UCSD-AML1 (cell line): ENCODE measurements around the gene ERICH3.

ENCODE experiments used
- DNase-seq: peaks from one replicate; lab custom pipeline; 2025; ENCODE audit not compliant: unreplicated experiment; lab: John Stamatoyannopoulos, UW

ERICH3 gene

DNA sequence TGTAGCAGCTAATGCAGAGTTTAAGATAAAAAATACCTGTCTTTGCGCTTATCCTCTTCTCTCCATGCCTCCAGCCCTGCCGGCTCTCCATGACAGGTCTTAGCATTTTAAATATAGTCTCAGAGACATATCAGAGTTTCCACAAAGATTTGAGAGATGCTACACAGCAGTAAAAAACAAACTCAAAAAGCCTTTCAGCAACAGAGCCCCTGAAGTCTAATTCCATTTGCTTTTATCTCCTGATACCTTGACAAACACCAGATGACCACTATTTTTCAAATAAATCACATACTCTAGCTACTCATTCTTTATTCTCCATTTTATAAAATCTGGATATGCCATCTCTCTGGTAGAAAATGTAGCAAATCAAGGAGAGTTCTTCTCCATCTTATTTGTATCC, 81.6 kb downstream of the ERICH3 start:
- no peak for DNase-seq

DNA sequence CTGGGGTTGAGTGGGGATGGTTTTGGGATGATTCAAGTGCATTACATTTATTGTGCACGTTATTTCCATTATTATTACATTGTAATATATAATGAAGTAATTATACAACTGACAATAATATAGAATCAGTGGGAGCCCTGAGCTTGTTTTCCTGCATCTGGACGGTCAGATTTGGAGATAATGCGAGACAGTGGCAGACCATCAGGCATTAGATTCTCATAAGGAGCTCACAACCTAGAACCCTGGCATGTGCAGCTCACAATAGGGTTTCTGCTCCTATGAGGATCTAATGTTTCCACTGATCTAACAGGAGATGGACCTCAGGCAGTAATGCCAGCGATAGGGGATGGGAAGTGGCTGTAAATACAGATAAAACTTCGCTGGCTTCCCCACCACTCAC, 83.3 kb downstream of the ERICH3 start:
- DNase-seq, result no peak

DNA sequence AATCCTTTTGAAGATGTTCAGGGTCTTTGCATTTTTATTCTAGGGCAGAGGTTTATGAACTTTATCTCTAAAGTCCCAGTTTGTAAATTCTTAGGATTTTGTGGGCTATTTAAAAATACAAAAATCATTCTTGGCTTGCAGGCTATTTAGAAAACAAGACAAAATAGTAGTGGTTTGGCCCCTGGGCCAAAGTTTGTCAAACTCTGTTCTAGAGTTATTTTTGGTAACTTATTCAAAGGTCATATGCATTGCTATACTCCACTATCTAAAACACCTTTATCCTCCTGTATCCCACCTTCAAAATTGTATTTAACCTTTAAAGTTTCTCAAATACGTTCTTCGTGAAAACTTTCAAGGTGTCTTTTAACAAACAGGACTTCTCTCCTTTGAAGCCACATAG, 85.7 kb downstream of the ERICH3 start:
- no peak for DNase-seq

DNA sequence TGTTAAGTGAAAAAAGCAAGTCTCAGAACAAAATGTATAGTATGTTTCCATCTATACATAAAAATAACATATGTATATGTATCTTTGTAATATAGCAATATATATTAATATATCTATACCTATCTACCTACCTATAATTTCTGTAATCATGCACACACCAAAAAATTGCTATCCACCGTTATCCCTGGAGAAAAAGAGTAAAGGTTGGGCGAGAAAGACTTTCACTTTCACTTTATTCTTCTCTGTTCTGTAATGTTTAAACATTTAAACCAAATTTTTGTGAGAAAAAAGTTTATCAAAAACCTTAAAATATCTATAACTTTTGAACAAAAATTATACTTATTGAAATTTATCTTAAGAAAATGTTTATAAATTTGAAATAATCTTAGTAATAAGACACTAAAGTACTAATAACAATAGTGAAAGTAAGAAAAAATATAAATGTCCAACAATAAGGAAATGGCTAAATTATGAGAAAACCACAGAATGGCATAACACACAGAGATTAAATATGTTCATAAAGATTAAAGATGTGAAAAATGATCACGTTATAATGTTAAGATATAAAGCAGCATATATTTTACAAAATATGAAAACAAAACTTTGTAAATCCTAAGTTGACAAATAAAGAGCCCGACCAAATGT, 87.2 kb downstream of the ERICH3 start:
- DNase-seq, result no peak

DNA sequence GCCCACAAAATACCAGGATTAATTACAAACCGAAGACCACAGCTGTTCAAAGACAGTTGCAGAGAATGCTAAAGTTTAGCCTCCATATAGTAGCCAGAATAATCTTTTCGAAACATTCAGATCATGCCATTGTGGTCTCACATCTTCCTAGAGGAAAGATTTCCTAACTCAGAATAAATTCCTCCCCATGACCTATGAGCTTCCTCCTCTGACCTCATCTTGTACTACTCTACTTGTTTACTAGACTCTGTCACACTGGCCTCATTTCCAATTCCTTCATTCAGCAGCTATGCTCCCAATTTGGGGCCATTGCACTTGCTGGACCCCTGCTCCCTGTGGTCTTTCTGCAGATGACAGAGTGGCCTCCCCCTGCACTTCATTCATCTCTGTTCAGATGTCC, 89.4 kb downstream of the ERICH3 start:
- DNase-seq, result no peak

DNA sequence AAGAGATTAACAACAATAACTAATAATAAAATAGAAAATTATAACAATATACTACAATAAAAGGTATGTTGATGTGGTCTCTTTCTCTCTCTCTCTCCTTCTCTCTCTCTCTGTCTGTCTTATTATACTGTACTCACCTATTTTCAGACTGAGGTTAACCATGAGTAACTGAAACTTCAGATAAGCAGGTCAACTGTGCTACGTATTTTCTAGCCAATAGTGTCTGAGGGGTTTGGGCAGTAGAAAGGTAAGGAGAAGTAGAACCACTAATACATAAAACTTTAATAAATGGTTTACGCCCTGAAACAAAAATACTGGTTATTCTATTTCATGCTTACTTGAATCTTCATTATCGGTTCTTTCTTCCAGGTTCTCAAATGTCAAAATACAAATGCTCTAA, 90.2 kb downstream of the ERICH3 start:
- no peak for DNase-seq

DNA sequence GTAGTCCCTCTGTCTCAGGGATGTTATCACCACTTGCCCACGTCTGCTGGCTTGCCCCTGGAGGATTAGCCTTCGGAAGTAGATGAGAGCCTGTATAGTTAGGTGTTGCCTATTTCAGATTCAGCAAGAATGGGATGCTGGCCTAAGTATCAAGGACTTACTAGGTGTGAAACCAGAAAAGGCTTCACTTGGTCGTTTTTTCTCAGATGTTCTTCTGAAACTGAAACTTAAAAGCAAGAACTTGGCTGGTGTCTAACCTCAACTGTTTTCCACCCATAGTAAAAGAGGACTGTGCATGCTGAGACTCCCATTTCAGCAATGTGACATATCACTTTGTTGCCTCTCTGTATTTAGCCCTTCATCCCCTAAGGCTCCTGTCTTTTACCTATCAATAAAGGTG, 94.2 kb downstream of the ERICH3 start:
- DNase-seq, result no peak

DNA sequence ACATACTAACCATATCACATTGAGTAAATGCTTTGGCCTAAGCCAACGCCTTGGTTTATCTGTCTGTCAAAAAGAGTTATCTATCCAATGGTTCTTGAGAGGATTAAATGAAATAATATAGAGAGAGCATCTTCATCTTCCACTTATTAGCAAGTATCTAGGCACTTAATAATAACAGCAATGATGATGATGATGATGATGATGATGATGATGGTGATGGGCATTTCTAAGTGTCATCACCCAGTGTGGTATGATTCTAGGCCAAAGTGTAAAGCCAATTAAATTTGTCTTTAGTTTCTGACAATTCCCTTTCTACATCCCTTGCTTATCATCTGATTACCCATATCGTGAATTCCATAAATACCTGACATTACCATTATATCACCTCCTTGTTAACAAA, 95.5 kb downstream of the ERICH3 start:
- DNase-seq, result no peak

DNA sequence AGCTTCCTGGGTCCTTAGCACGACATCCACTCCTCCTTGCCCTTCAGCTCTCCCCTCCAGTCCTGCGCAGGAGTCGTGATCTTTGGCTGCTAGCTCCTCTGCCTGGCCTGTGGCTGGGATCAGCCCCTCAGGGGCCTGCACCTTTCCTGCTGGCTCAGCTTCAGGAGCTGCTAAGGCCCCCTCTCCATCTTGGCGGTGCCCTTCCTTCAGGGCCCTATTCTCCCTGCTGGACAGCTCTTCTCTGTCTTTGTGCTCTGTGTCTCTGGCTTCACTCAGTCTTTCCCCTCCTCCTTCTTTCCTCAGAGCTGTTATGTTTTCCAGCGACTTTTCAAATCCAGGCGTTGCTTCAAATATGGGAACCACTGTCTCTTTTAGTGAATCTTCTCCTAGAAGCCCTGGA, 101.7 kb downstream of the ERICH3 start:
- no peak for DNase-seq

DNA sequence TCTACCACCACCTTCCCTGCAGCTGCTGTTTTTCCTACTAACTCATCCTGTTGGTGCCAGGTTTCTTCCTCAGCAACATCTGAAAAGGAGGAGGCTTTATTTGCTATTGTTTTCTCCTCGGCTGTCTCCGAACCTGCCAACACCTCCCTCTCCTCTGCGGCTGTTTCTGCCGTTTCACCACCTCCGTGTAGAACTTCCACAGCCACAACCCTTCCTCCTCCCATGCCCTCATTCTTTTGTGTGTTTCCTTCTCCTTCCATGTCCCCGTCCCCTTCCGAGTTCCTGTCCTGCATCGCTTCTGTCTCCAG, 102.1 kb downstream of the ERICH3 start:
- DNase-seq, result no peak

DNA sequence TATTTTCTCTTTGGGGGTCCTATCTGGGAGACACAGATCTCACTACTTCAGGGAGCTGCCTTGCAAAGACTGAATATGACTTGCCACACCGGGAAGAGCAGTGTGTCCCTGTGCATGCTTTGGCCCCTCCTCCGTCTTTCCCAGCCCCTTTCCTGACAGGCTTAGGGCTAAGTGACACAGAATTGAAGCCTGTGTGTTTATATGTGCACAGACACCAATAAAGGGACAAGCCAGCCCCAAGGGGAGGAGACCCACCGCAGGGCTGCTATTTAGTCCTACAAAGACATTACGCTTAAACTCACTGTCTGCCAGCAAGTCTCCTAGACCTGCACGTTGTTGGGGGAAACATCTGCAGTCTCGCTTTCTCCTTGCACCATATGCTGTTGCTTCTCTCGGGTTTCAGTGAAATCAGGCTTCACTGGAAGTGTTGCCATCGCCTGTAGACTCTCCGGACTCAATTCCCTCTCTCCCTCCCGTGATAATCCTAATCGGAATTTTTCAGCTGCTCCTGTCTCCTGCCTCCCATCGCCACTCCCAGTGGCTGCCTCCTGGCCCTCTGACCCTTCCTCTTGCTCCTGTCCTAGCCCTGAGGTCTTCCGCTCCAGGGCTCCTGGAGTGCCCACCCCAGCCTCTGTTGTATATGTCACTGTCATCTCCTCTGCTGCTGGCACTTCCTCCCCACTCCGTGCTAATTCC, 102.6 kb downstream of the ERICH3 start:
- DNase-seq, result no peak

DNA sequence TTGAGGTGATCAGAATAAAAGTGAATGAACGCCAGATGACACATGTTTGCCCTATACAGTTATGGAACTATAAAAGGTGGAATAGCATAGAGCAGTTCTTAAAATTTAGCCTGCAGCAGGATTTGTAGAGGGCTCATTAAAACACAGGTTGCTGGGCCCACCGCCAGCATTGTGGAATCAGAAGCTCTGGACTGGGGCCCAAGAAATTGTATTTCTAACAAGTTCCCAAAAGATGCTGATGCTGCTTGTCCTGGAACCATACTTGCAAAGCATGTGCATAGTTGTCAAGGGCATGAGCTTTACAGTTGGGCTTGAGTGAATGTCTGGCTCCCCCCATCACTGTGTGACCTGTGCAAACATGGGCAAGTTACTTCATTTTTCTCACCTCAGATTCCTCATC, 123.7 kb downstream of the ERICH3 start:
- no peak for DNase-seq

DNA sequence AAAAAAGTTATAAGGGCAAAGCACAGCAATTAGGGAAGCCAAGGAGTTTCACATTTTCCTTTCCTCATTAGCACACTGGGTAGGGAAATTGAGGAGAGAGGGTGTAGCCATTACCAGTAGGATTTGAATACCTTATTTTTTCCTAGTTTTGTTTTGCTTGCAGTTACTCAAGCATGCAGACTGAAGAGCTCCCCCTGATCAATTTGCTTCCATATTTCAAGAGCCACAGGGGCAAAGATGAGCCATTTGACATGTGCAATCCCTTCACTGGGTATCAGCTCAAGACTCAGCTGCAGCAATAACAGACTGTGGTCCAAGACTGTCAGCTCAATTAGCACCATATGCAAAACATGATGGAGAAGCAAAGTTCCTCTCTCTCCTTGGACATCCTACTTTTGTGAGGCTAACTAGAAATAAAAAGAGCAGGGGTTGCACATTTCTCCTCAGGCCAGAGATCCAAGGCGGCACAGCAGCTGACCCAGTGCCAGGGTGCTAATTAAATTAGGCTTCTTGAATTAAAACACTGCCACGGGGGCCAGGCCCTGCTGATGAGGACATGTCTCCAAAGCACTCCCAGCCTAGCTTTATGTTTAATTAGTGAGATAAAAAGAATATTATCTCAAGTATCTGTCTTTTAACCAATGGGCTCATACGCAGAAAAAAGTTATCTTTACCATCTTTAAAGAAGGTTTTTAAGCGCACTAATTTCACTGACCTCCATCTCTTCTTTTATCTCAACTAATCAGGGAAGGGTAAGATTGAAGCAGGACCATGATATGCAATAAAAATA, 124.4 kb downstream of the ERICH3 start:
- DNase-seq, result no peak

DNA sequence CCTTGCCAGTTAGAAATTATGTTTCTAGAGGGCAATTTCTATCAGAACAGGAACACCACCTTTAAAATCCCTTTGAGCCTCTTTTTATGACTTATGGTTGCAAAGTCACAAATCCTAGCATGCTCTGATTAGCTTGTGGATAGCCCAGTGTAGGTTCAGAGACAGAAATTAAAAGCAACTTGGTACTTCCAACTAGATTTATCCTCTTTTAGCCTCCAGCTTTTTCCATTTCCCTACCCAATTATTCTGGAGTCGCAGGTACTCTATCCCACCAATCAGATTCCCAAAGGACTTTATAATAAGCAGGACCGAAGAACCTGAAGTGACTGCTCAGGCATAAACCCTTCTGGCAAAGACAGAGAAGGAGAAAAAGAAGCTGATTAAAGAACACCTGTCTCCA, 127.8 kb downstream of the ERICH3 start:
- DNase-seq, result no peak

DNA sequence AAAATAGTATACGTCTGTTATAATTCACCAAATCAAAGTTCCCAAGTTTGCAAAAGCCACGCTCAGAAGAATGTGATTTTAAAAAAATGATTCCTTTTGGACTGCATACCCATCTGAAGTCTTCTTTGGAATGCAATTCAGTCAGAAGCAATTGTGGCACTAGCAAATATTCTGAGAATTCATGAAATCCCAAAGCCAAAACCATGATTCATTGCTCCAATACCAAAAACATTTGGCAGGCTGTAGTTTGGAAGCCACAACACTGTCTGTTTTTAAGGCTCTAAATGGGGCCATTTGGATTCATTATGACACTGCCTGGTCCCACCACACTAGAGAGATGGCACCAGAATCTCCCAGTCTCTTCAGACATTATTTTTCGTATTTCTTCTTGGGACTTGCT, 139.4 kb downstream of the ERICH3 start:
- no peak for DNase-seq

DNA sequence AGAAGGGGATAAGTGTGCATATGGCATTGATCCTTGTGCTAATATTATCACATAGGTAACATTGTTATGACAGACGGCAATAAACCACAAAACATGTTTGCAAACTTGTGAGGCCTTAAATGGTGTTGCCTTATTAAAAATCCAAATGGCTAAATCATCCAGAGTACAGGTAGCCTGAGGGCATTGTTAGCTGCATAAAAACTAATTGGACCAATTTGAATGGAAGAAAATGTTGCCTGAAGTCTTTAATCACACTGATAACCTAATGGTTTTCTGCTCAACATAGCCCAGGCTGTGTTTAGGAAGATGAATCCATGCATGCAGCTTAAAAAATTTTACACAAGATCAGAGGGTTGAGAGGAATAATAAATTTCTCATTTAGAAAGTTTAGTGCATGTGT, 141.8 kb downstream of the ERICH3 start:
- no peak for DNase-seq

DNA sequence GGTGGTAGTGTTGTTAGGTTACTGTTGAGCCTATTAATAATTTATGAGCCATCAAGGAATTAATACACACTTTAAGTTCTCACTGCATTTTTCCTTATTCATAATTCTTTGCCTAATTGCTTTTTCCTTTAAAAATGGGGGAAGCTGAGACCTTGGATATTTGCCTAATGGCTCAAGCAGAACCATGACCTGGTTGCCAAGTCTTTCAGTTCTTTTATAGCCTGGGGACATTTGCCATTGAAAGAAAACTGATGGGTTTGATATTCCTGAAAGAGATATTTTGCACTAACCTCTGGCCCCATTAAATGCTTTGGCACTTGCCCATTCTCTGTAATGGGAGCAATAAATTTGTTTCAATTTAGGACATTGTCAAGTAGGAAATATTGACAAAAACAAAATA, 142.7 kb downstream of the ERICH3 start:
- DNase-seq, result no peak

DNA sequence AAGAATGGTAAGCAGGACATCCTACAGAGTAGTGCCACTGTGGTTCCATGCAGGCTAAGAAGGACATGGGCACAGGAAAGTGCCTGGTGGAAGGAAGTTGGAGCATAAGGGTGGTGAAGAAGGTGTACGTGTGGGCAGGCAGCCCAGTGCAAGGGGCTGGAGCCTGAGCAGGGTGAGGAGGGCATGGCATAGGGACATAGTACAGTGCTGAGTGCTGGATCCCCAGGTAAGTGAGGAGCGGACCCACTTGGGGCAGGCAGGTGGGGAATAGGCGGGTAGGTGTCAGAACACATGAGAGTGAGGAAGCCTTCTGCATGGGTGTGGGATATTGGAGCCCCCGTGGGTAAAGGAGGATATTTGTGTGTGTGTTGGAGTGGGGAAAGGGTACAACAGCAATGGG, 145.5 kb downstream of the ERICH3 start:
- no peak for DNase-seq

DNA sequence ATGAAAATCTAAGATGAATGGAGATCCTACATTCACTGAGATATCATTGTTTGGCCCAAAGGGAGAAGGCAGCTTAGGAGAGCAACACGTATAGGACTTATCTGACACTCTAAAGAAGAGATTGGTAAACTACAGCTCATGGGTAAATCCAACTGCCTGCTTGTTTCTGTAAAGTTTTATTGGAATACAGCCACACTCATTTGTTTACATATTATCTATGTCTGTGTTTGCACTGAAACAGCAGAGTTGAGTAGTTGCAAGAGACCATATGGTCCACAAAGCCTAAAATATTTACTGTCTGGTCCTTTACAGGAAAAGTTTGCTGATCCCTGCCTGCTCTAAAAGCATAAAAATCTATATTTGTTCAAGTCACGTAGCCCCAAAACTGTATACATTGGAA, 146.9 kb downstream of the ERICH3 start:
- DNase-seq, result no peak

DNA sequence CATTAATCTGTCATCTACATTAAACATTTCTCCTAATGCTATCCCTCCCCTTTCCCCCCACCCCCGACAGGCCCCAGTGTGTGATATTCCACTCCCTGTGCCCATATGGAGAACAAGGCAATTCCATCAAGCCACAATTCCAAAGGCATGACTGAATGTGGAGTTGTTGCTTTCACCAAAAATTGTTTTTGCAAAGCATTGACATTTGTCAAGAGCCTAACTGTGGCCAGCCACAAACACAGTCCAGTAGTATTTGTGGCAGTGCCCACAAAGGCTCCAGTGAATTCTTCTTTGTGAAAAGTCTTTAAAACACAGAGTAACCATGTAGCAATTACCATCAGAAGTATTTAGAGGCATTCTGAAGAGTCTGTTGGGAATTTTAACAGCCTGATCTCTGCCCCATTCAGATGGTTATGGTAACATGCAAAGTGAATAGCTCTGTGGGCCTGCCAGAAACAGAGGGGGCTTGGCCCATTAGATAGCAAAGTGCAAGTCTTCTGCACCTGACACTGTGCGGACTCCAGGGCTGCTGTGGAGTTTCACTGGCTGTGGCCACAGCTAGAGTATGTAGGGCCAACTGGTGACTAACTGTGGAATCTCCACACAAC, 149.6 kb downstream of the ERICH3 start:
- DNase-seq, result no peak

DNA sequence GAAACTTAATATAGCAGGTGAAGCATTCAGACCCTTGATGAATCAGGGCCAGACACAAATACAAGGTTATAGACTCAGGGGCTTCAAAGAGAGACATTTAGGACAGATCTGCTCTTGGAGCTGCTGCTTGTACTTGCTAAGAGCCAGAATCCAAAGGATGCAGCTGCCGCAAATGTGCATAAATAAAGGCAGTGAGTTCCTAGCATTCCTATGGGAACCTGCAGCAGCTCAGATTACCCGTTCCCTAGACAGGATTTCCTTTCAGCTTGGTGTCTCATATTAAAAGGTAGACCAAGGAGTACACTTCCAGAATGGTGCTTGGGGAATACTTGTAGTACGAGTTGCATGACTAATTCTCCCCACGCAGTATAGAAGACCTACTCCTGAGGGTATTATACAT, 151.4 kb downstream of the ERICH3 start:
- no peak for DNase-seq
